Stimulated activated CD8-positive, alpha-beta memory T cell treated with anti-CD3 and anti-CD28 coated beads, Interleukin-2, amount 100 ng/mL, for 1 hour (primary cell): ENCODE results near the gene GTPBP3.
"Not testable (repeated sequence)": the region's sequence is repeated elsewhere in the genome, so short reads cannot be mapped to it uniquely, and the experiment has no call there.

ENCODE experiments used
- DNase-seq, 2 donors: peaks; one replicate each; pipeline ENCODE4 v3.0.0-alpha.2; 2020; ENCODE audit warnings: low read depth in 2 of 2

The GTPBP3 gene, protein sequence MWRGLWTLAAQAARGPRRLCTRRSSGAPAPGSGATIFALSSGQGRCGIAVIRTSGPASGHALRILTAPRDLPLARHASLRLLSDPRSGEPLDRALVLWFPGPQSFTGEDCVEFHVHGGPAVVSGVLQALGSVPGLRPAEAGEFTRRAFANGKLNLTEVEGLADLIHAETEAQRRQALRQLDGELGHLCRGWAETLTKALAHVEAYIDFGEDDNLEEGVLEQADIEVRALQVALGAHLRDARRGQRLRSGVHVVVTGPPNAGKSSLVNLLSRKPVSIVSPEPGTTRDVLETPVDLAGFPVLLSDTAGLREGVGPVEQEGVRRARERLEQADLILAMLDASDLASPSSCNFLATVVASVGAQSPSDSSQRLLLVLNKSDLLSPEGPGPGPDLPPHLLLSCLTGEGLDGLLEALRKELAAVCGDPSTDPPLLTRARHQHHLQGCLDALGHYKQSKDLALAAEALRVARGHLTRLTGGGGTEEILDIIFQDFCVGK

DNA sequence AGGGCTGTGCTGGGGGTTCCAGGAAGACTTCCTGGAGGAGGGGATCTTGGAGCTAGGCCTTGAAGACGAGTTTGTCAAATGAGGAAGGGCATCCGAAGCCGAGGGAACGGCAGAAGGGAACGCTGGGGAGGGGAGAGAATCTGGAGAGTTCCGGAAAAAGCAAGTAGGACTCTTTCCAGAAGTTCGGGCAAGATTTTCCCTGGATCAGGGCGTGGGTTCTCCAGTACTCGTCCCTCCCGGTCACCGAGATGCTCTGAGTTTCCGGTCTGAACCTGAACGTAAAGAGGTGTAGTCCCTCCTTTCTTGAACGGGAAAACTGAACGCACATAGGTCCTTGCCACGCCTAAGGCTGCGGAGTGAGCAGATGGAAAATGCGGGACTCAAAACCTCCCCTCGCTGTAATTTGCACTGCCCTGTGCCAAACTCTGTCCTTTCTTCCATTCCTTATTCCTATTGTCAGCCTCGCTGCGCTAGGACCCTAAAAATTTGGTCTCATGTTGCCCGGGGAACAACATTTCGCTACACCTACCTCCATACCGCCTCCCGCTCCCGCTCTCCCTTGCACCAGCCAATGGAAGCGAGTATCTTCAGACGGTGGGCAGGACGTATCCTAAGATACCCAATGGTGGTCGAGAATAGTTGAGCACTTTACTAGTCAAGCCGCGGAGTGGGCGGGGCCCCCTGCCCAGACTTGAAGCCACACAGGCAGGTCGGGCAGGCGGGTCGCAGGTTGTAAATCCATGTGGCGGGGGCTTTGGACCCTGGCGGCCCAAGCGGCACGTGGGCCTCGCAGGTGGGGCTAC, at the start of gene GTPBP3:
TSS of gene GTPBP3 (plus strand) at position 682 of the 803 bp plus-strand sequence. CDS start at position 741, 59 bp downstream.
- peak; percentile 91 to 93 for DNase-seq

DNA sequence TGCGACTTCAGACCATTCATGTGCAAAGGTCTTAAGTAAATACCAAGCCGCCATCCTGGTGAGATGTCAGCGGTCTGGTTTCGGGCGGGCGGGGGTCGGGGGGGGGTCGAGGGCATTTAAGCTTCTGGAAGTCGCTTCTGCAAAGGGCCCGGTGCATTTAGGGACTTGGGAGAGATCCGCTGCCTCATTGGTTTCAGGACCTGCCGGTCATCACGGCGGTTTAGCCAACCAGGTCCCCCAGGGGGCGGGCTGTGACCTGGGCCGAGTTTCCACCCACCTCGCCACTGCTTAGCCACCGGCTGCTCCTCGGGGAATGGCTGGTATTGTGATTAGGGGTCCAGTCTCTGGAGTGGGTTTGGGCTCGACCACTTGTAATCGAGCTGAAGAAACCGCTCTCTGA, 47.9 kb upstream of the GTPBP3 start:
- DNase-seq: no peak

DNA sequence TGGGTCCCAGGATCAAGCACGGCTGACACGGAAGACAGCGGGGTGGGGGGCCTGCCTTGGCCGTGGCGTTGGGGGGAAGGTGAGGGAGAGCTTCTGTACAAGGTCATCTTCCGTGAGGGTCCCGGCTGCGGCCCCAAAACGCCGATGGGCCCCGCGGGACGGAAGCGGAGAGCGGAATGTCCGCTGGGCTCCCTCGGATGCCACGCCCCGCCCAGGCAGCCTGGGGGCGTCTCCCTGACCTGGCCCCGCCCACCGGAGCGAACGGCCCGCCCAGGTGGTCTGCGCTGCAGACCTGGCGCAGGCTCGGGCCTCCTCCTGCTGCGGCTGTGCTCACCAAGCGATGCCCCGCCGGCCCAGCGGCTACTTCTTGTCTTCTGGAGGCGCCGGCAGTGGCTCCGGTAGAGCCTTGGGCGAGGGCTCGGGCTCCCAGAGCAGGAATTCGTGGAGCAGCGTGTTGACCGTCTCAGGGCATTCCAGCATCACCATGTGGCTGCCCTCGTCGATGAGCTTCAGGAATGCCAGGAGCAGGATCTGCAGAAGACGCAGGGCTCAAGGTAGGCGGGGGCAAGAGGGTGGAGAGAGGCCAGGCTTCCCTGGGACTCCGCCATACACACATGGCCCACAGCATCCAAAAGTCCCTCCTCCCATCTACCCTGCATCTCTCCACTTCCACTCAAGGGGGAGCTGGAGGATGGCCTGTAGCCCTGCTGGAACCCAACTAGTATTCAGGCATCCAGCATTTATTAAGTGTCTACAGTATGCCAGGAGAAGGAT, 44.9 kb upstream of the GTPBP3 start:
- DNase-seq: peak; percentile 56 to 59

DNA sequence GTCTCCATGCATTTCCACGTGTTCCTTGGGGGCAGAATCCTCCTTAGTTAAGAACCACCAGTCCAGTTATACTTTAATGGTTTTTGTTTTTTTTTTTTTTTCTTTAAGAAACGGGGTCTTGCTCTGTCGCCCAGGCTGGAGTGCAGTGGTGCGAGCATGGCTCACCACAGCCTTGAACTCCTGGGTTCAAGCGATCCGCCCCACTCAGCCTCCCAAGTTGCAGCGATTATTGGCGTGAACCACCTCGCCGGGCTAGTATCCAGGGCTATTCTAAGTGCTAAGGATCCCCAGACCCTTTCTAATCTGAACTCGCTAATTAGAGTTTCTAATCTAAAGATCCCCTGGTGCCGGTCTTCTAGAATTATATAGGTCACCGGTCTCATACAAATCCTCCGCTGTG, 43.7 kb upstream of the GTPBP3 start:
- no peak for DNase-seq

DNA sequence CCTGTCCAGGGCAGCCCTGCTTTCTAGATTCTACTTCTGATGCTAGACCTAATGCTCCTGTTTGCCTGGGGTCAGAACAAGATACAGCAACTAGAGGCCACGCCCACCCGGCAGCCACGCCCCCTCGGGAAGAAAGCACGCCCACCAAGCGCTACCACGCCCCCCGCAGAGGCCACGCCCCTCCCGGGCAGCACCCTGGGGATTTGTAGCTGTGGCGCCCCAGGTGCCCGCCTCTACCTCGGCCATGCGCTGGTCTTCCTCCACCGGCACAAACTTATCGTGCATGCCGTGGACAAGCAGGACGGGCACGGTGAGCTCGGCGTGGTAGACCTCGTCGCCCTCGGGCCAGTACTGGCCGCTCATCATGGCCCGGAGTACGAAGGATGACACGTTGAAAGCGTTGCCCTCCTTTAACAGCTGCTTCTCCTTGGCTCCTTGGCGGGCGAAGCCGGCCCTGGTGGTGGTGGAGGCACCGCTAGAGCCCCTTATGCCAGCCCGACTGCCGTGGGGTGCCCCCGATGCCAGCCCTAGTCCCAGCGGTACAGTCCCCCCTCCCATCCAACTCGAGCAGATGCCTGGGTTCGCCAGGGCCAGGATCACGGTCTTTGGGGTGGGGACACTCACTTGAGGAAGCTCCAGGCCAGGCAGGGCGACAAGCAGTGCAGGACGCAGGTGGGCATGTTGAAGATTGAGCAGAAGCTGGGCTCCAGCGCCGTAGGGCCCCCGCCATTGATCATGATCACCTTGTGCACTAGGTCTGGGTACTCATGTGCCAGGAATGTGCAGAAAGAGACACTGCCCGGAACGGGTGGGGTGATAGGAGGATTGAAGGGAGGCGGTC, 43.1 kb upstream of the GTPBP3 start:
- DNase-seq: no peak

DNA sequence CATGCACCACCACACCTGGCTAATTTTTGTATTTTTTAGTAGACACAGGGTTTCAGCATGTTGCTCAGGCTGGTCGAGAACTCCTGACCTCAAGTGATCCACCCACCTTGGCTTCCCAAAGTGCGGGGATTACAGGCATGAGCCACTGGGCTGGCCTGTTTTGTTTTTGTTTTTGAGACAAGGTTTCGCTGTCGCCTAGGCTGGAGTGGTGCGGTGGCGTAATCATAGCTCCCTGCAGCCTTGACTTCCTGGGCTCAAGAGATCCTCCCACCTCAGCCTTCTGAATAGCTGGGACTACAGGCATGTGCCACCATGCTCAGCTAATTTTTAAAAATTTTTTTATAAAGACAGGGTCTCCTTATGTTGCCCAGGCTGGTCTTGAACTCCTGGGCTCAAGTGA, 41.8 kb upstream of the GTPBP3 start:
- not testable (repeated sequence) for DNase-seq

DNA sequence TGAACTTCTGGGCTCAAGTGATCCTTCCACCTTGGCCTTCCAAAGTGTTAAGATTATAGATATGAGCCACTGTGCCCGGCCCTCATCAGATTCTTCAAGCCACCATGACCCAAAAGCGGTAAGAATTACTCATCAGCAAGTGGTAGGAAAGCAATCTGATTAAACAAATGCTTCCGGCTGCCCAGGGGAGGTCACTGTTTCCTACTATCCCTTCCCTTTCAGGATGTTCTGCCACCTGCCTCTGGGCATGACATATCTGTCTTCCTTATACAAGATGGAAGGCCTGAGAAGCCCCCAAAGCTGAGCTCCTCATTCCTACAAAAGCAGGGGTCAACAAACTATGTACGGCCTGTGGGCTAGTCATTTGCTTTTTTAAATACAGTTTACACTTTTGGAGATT, 41.1 kb upstream of the GTPBP3 start:
- DNase-seq: no peak

DNA sequence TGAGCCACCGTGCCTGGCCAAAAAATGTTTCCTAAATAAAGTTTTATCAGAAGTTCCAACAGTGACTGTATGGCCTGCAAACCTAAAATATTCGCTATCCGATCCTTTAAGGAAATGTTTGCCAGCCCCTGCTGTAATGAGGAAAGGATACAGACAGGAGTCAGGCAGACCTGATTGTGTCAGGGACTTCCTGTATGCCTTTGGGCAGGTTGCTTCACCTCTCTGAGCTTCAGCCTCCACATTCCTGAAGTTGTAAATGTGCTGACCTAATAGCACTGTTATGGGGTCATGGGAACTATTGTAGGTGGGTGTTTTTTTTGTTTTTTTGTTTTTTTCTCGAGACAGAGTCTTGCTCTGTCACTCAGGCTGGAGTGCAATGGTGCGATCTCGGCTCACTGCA, 40.4 kb upstream of the GTPBP3 start:
- DNase-seq: no peak

DNA sequence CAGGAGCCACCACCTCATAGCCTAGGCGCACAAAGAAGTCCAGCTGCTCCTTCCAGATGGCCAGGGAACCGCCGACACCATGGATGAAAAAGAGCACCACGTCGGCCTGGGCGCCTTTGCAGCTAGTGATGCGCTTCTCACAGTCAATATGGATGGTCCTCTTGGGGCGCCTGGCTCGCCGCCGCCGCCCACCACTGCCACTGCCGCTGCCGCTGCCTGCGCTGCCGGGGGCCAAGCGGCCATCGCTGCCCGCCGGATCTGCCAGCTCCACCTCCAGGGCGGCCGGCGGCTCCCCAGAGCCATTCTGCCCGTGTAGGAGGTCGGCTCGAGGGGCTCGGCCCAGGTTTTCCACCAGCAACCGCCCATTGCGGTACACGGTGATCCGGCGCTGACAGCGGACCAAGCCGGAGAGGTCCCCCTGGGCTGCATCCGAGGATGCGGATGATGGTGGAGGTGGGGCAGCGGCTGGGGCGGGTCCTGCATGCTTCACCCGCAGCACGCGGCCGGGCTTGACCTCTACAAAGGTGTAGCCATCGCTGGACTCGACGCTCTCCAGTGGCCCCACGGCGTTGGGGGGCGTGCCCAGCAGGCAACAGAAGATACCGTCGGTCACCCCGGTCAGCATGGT, 36.2 kb upstream of the GTPBP3 start:
- no peak for DNase-seq

DNA sequence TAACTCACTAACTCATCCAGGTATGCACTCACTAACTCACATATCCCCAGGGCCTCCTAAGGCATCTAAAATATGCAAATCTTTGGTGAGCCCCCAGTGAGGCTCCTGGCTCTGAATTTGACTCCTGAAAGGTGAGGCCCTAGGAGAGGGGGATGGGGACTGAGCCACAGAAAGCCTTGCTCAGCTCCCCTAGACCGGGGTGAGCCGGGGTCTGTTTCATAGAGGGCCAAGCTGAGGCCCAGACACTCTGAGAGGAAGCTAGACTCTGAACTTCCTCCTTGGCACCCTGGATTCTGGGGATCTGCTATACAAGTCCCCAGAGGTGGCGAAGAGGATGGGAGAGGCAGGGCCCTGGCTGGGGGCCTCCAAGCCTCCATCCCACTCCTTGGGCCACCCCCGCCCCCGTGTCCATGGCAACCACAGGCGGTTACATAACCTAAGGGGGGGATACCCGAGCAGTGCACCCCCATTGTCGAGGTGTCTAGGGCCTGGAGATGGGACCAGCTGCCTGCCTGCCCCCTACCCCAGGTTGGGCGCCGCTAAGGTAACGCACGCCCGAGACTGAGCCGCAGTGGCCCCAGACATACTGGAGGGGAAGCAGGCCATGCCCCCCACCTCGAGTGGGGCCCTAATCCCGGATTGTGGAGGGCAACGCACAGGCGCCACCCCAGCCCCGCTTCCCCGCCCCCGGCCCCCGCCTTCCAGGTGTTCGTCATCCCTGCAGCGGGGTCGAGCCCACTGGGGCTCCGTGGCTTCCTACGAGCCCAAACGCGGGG, 34.8 kb upstream of the GTPBP3 start:
- DNase-seq: no peak

DNA sequence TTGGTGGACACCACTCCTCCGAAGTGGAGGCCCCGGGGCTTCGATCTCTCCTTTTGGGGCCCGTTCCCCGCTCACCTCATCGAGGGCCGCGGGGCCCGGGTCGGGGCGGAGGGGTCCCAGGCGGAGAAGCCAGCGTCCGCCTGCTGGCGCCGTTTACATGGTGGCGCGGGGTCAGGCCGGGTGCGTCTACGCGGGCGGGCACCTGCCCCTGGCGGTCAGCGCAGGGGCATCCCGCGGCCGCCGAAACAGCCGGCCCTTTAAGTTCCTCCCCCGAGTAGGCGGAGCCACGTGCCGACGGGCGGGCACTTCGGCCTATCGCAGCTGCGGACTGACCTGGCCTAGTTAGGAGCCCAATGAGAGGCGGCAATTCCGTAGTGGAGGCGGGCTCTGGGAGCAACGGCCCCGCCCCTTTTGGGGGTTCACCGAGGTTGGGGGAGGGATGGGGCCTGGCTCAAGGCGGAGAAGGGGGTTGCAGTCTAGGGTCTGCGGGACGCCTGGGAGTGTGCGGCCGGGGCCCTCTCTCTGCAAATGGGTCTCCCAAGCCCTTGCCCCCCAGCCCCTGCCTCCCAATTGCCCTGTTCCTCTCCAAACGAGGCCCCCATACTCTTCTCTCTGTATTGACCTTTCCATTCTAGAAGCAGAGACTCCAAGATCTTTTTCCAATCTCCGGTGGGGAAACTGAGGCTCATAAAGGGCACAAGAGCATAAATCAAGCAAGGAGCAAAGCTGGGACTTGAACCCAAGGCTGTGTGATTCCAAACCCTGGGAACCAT, 34.0 kb upstream of the GTPBP3 start, which contains the start of gene ABHD8:
TSS of gene ABHD8 (minus strand) at position 259 of the 773 bp plus-strand sequence. CDS start 1,809 bp downstream, outside the sequence.
- peak; percentile 84 to 86 for DNase-seq

DNA sequence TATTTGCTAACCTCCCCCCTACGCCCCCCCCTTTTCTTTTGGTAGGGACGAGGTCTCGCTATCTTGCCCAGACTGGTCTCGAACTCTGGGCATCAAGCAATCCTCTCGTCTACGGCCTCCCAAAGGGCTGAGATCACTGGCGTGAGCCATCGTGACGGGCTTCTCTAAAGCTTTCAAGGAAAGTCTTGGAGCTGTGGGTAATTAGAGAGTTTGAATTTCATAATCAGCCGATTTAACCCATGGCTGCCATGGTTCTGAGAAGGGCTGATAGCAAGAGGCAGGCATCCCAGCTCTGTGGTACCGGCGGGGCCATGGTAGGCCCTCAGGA, 33.4 kb upstream of the GTPBP3 start:
- DNase-seq: no peak

DNA sequence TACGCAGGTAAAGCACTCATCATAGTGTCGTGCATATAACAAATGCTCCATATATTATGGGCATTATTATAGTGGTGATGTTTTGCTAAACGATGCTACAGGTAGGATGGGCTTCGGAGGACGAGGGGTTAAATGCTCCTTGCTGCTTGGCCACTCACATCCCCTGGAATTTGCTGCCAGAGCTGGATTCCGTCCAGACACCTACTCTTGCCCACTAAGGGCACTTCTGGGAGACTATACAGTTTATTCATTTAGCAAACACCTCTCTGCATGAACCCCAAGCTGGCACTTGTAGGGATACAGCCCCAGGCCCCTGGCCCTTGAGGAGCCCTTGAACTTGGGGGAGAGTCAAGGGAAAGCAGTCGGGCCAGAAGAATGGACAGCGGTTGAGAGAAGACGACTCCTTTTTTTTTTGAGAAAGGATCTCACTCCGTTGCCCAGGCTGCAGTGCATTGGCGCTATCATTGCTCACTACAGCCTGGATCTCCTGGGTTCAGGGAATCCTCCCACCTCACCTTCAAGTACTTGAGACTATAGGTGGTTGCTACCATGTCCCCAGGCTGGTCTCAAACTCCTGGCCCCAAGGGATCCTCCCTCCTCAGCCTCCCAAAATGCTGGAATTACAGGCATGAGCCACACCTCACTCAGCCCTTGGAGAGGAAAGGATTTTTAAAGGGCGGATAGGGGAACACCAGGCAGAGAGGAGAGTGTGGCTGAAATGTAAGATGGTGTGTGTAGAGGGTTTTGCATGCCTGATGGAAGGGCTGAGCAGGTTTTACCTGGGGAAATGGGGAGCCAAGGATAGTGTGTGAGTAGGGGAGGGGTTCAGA, 32.8 kb upstream of the GTPBP3 start:
- no peak for DNase-seq

DNA sequence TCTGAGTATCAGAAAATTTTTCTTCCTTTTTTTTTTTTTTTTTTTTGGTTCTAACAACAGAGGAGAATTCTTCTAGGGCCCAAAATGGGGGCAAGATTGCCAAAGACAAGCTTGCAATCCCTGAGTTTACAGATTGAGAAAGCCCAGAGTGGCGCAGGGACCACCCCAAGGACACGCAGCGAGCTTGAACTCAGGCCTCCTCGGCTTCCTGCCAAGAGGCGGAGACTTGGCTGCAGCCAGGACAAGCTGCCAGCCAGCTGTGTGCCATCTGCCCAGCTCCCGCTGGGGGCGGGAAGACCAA, 32.2 kb upstream of the GTPBP3 start:
- DNase-seq: no peak

DNA sequence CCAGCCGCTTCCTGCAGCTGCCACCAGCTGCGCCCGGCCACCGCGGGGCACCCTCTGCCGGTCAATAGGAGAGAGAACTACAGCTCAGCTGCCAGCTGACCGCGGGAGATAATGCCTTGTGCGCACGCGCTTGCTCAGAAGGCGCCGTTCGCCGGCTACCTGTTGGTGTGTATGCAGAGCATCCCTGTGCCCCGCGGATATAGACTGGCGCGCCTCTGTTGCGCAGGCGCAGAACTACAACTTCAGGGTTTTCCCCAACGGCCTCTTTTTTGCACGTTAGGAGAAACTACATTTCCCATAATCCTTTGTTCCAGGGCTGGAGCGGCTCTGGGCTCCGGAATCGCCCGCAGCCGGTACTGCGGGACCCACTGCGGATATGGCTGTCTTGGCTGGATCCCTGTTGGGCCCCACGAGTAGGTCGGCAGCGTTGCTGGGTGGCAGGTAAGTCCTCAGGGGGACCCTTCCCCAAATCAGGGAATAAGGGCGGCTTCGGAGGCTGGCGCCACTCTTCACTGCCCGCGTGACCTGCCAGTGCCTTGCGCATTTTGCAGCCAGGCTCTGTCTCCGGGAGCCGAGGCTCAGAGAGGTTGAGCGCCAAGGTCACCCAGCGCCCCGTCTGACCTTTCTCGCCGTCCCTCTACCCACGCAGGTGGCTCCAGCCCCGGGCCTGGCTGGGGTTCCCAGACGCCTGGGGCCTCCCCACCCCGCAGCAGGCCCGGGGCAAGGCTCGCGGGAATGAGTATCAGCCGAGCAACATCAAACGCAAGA, 31.7 kb upstream of the GTPBP3 start, which contains the start of gene MRPL34:
TSS of gene MRPL34 (plus strand) at position 356 of the 768 bp plus-strand sequence. CDS start at position 377, 21 bp downstream.
- peak; percentile 84 to 86 for DNase-seq

DNA sequence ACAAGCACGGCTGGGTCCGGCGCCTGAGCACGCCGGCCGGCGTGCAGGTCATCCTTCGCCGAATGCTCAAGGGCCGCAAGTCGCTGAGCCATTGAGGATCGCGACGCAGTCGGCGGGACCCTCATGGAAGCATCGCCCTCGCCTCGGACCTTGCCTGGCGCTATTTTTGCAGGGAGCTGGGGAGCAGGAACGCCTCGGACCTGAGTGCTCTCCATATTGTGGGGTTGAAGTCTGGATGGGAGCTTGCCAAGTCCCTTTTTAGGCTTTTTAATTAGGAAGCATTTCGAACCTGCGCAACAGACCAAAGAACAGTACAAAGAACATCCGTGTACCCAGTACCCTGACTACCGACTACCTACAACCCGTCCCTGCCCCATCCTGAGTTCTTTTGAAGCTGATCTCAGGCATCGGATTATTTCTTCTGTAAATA, 31.1 kb upstream of the GTPBP3 start:
- no peak for DNase-seq

DNA sequence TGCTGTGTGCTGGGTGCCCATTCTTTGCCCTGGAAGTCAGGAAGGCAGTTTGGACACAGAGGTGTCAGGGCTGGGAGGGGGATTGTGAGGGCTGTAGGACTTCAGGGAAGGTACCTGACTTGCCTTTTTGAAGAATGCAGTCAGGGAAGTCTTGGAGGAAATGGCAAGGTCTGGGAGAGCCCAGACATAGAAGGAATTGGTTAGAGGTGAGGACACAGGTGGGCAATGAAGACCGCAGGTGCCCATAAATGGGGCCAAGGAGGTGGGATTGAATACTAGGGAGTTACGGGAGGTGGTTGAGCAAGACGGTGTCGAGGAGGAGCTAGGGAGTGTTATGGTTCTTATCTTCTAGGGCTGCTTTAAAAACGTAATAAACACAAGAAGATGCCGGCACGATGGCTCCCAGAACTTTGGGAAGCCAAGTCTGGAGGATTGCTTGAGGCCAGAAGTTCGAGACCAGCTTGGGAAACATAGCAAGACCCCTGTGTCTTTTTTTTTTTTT, 29.4 kb upstream of the GTPBP3 start:
- no peak for DNase-seq
